Tibial artery (tissue), 4 donors: ENCODE measurements around the gene AMBP.

Experiments used
- DNase-seq, 2 donors: peaks; one replicate each; pipeline ENCODE4 v3.0.0-alpha.2; 2019
- H3K27ac ChIP-seq, 2 donors: fragments of 200-600 bp; sonication (generic) in 1 of 2; 1 replicate in 1 of 2; 2 replicates in 1 of 2; pipeline ENCODE4 v1.5.1; 2018 to 2019; ENCODE audit warnings: mild to moderate bottlenecking in 1 of 2
- H3K27me3 ChIP-seq, 2 donors: fragments of 200-600 bp; sonication (generic) in 1 of 2; one replicate each; pipeline versions ENCODE4 v1.5.1 to v1.6.0; 2016 to 2019
- H3K36me3 ChIP-seq, 3 donors: fragments of 200-600 bp; sonication (generic) in 2 of 3; one replicate each; pipeline ENCODE4 v1.5.1; 2016 to 2019; ENCODE audit warnings: mild to moderate bottlenecking in 2 of 3
- H3K4me1 ChIP-seq, 4 donors: fragments of 200-600 bp; sonication (generic) in 2 of 4; 1 replicate in 3 of 4; 2 replicates in 1 of 4; pipeline ENCODE4 v1.5.1; 2016 to 2019
- H3K4me3 ChIP-seq, 2 donors: fragments of 200-600 bp; sonication (generic) in 1 of 2; 1 replicate in 1 of 2; 2 replicates in 1 of 2; pipeline ENCODE4 v1.5.1; 2018 to 2019; ENCODE audit warnings: mild to moderate bottlenecking in 2 of 2
- H3K9me3 ChIP-seq, 3 donors: fragments of 200-600 bp; sonication (generic) in 1 of 3; one replicate each; pipeline ENCODE4 v1.5.1; 2016 to 2019
- CTCF ChIP-seq, 2 experiments: fragments of 200-600 bp in 1 of 2; fragments of 450-650 bp in 1 of 2; IDR thresholded peaks; one replicate each; pipeline ENCODE4 v1.5.1; 2017 to 2019; ENCODE audit warnings: antibody characterized with exemption in 2 of 2, mild to moderate bottlenecking in 1 of 2, moderate library complexity in 1 of 2
- intact Hi-C: fragments of 100-400 bp; cut with DNase I; formaldehyde crosslinking; loops from one replicate; pipeline ENCODE4 v1.15.0; 2023; ENCODE audit warnings: low total_unique reads

The AMBP gene

GRCh38 chr9:114123031-114123977 is 45.2 kb upstream of the AMBP start:
- no peak overlapping the region for H3K4me3 ChIP-seq
- H3K27me3 ChIP-seq, result no peaks in the 10 kb centered on the region
- no peak overlapping the region for H3K27ac ChIP-seq
- no peak for DNase-seq
- peaks cover 0 to 5% (median 0%) of the 10 kb centered on the region in 4 donors for H3K4me1 ChIP-seq
- H3K36me3 ChIP-seq, result no peaks in the 10 kb centered on the region
- intact Hi-C loops, result no loop called here
- TF ChIP-seq CTCF (IDR thresholded peaks at IDR 0.05), result no peak
- H3K9me3 ChIP-seq, result peaks cover 0 to 16% (median 8%) of the 10 kb centered on the region in 3 donors

- no peak for TF ChIP-seq CTCF (IDR thresholded peaks at IDR 0.05)
- Histone ChIP-seq H3K27ac (no peak overlapping the region), H3K4me1 (peaks cover 0 to 5% (median 0%) of the 10 kb centered on the region in 4 donors), H3K4me3 (no peak overlapping the region), H3K27me3 (no peaks in the 10 kb centered on the region), H3K9me3 (peaks cover 0 to 7% (median 1%) of the 10 kb centered on the region in 3 donors), H3K36me3 (no peaks in the 10 kb centered on the region)
- no peak for DNase-seq
- intact Hi-C loops, result no loop called here
Observed at GRCh38 chr9:114122136-114123027, 44.3 kb upstream of the AMBP start.

- Histone ChIP-seq H3K4me3 (no peak overlapping the region), H3K9me3 (no peaks in the 10 kb centered on the region), H3K27ac (no peak overlapping the region), H3K27me3 (no peaks in the 10 kb centered on the region), H3K4me1 (peaks cover 0 to 7% (median 1%) of the 10 kb centered on the region in 4 donors), H3K36me3 (no peaks in the 10 kb centered on the region)
- TF ChIP-seq CTCF (IDR thresholded peaks at IDR 0.05), result no peak
- no peak for DNase-seq
- intact Hi-C loops, result no loop called here
Observed at GRCh38 chr9:114121227-114122135, 43.4 kb upstream of the AMBP start.

GRCh38 chr9:114120192-114121014 is 42.3 kb upstream of the AMBP start:
- no peak for TF ChIP-seq CTCF (IDR thresholded peaks at IDR 0.05)
- Histone ChIP-seq H3K27me3 (no peaks in the 10 kb centered on the region), H3K27ac (no peak overlapping the region), H3K9me3 (no peaks in the 10 kb centered on the region), H3K4me1 (peaks cover 0 to 18% (median 9%) of the 10 kb centered on the region in 4 donors), H3K36me3 (no peaks in the 10 kb centered on the region), H3K4me3 (no peak overlapping the region)
- DNase-seq, result no peak
- intact Hi-C loops, result no loop called here
